Heart left ventricle (tissue), 16 donors: ENCODE data around the gene ZNRF2. TPM values are rescaled to one million over a fixed set of nuclear protein-coding genes. Genes with fewer than 3 reads are reported as not detected.

ENCODE experiments used
- ATAC-seq, 4 donors: fragments of 200-7000 bp; cut with Tn5 transposase; one replicate each; pipeline ENCODE4 v1.9.1; 2020 to 2022; ENCODE audit warnings: moderate library complexity in 4 of 4, mild to moderate bottlenecking in 3 of 4, moderate number of reproducible peaks in 1 of 4
- DNase-seq, 5 donors: peaks; one replicate each; pipeline ENCODE4 v3.0.0-alpha.2; 2020
- H3K27ac ChIP-seq, 12 donors: fragments of 200-600 bp; sonication (generic) in 4 of 12; one replicate each; pipeline versions ENCODE4 v1.5.0 to v1.8.0; 2016 to 2022; ENCODE audit warnings: mild to moderate bottlenecking in 2 of 12
- H3K27me3 ChIP-seq, 9 donors: fragments of 200-600 bp; sonication (generic) in 2 of 9; one replicate each; pipeline versions ENCODE4 v1.5.1 to v1.8.0; 2016 to 2022; ENCODE audit warnings: mild to moderate bottlenecking in 3 of 9
- H3K36me3 ChIP-seq, 9 donors: fragments of 200-600 bp; sonication (generic) in 2 of 9; one replicate each; pipeline versions ENCODE4 v1.5.0 to v1.8.0; 2018 to 2022; ENCODE audit warnings: mild to moderate bottlenecking in 2 of 9
- H3K4me1 ChIP-seq, 12 donors: fragments of 200-600 bp; sonication (generic) in 4 of 12; one replicate each; pipeline versions ENCODE4 v1.5.0 to v1.8.0; 2016 to 2022; ENCODE audit warnings: mild to moderate bottlenecking in 3 of 12
- H3K4me3 ChIP-seq, 12 donors: fragments of 200-600 bp; sonication (generic) in 4 of 12; one replicate each; pipeline versions ENCODE4 v1.5.0 to v1.8.0; 2017 to 2022; ENCODE audit warnings: mild to moderate bottlenecking in 9 of 12, moderate library complexity in 4 of 12
- H3K9me3 ChIP-seq, 12 donors: fragments of 200-600 bp; sonication (generic) in 4 of 12; one replicate each; pipeline versions ENCODE4 v1.5.0 to v1.8.0; 2016 to 2022; ENCODE audit warnings: mild to moderate bottlenecking in 1 of 12
- CTCF ChIP-seq, 12 donors: fragments of 200-600 bp; sonication (generic) in 4 of 12; IDR thresholded peaks; one replicate each; pipeline versions ENCODE4 v1.5.0 to v1.8.0; 2018 to 2022; ENCODE audit warnings: antibody characterized with exemption in 12 of 12, mild to moderate bottlenecking in 5 of 12
- POLR2A ChIP-seq, 2 donors: fragments of 450-650 bp; IDR thresholded peaks; one replicate each; pipeline ENCODE4 v1.6.1; 2017; ENCODE audit warnings: antibody characterized with exemption in 2 of 2, mild to moderate bottlenecking in 2 of 2, moderate library complexity in 2 of 2
- WGBS, 4 donors: extraction: QIAGEN DNeasy Blood & Tissue Kit in 2 of 4; methylation state at CpG; one replicate each; pipeline versions ENCODE4 v1.1.5 to v1.1.7; 2013 to 2018; 5-methylcytosine and 5-hydroxymethylcytosine counted together
- intact Hi-C, 10 donors: fragments of 100-400 bp; cut with DNase I; formaldehyde crosslinking; loops; one replicate each; pipeline versions ENCODE4 v1.11.1 to v1.14.2; 2022
- polyA plus RNA-seq, 2 donors: library from polyadenylated mRNA; stranded (reverse); fragments of 200-250 nt; gene quantifications; one replicate each; pipeline ENCODE4 v1.2.3, GENCODE V29; 2013
- total RNA-seq, 9 donors: library from RNA; depleted of rRNA in 2 of 9; stranded (reverse); fragments of >200 nt in 2 of 9; fragmentation: NEBNext Ultra II Directional in 3 of 9; extraction: Animal tissue kit (Norgen Biotek cat#: 25700) in 3 of 9; gene quantifications; one replicate each; pipeline versions ENCODE4 v1.1.0 to v1.2.4, GENCODE V29; 2016 to 2023
- donor health status: ischemic (EF 13 %, LVEDD 7.1; RV severe dilation, severe dysfunction).
- donor health status: healthy with polysubstance abuse.
- donor health status: DM: no; HTN: yes; CAD: no.
- donor health status: DM: no; HTN: no; CAD: no.
- donor health status: ischemic (EF 25% LVEDD 6.9; RV normal size, moderate dysfunction).
- donor health status: ischemic (EF 25% LVEDD 5.7; RV mildly dilated, moderate dysfunction).
- donor health status: healthy.
- donor health status: DM: yes; HTN: yes; CAD: no.
- donor health status: ischemic (EF 35%, LVEDD 5.7; RV mildly dilated, moderate dysfunction).
- donor health status: nonischemic (EF 11% LVEDD 7.7; RV severe dilation, severe dysfunction).
- donor health status: DM: yes; HTN: yes; CAD: no.
- donor health status: PGD.
- donor health status: ischemic (EF 29% LVEDD 5.4; RV normal size, mild dysfunction).
- donor health status: nonischemic (EF 23%, LVEDD 6.1; RV moderate dilation, normal function).

Gene ZNRF2
- total and polyA plus RNA-seq, 11 donors: 2.7 to 15.2 (median 10.4) TPM

DNA sequence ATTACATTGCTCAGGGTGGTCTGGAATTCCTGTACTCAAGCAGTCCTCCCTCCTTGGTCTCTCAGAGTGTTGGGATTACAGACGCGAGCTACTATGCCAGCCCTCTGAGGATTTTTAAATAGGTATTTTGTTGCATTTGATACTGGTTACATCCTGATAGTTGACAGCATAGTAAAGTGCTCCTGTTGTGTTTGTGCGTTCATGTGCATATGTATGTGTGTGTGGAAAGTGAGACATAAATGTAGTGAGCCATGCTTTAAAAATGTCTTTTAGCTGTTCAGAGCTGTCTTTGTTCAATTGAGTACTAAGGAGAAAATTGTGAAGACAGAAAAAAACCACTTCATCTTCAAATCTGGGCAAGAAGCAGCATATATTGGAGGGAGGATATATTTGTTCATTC lies 27.8 kb downstream of the ZNRF2 start:
- H3K9me3 ChIP-seq: no peaks in the 10 kb centered on the region
- intact Hi-C loops: no loop called here
- H3K27ac ChIP-seq: no peak overlapping the region
- H3K36me3 ChIP-seq: no peaks in the 10 kb centered on the region
- H3K4me1 ChIP-seq: peaks cover 0 to 57% (median 0%) of the 10 kb centered on the region in 12 donors
- no peaks in the 10 kb centered on the region for H3K27me3 ChIP-seq
- DNase-seq: no peak
- ATAC-seq: no peak
- TF ChIP-seq CTCF (IDR thresholded peaks at IDR 0.05): no peak
- no peak for TF ChIP-seq POLR2A (IDR thresholded peaks at IDR 0.05)
- WGBS, 4 donors: 84 to 95% (median 90%) methylated on average over 3 of the region's 3 CpGs
- no peak overlapping the region for H3K4me3 ChIP-seq

DNA sequence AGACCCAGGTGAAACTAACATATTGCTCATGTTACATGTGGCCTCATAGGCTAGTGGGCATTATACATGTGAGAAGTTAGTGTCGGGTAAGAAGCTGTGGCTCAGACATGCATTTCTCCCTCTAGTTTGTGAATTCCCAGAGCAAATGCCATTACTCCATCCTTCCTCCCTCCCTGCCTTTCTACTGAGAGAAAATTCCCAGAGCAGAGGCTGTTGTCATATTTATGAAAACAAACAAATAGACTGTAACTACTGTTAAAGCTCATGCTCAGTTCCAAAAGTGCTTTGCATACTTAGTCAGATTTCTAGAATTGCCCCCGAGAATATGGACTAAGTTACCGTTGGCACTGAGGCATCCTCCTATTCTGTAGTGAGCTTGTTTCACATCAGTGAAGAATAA lies 29.0 kb downstream of the ZNRF2 start:
- WGBS, 4 donors: 80 to 85% (median 82%) methylated on average over 3 of the region's 3 CpGs
- TF ChIP-seq POLR2A (IDR thresholded peaks at IDR 0.05): no peak
- TF ChIP-seq CTCF (IDR thresholded peaks at IDR 0.05): no peak
- Histone ChIP-seq H3K27ac (no peak overlapping the region), H3K4me3 (no peak overlapping the region), H3K4me1 (peaks cover 0 to 56% (median 3%) of the 10 kb centered on the region in 12 donors), H3K36me3 (no peaks in the 10 kb centered on the region), H3K27me3 (no peaks in the 10 kb centered on the region), H3K9me3 (no peaks in the 10 kb centered on the region)
- no peak for DNase-seq
- no peak for ATAC-seq
- intact Hi-C loops: no loop called here

DNA sequence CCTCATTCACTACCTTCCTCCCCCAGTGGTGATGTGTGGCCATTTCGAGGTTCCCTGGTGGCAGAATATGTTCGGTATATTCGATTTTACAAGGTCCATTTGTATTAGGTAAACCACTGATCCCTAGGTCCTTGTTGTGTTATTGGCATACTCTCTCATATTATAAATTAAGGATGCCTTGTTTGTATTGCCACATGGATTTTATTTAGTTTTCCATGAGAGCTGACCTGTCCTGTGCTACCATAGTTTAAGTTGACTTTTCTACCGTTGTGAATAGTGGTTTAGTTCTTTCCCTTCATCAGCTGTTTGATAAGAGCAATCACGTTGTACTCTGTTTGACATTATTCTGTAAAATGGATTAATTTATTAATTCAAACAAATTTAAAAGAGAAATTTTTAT lies 29.4 kb downstream of the ZNRF2 start:
- ATAC-seq (no peak), DNase-seq (no peak)
- peaks cover 0 to 56% (median 3%) of the 10 kb centered on the region in 12 donors for H3K4me1 ChIP-seq
- no peaks in the 10 kb centered on the region for H3K9me3 ChIP-seq
- no peak overlapping the region for H3K4me3 ChIP-seq
- no peak overlapping the region for H3K27ac ChIP-seq
- H3K36me3 ChIP-seq: no peaks in the 10 kb centered on the region
- H3K27me3 ChIP-seq: no peaks in the 10 kb centered on the region
- intact Hi-C loops: no loop called here
- WGBS, 4 donors: 78 to 88% (median 82%) methylated on average over 5 of the region's 5 CpGs
- TF ChIP-seq CTCF (IDR thresholded peaks at IDR 0.05): no peak
- TF ChIP-seq POLR2A (IDR thresholded peaks at IDR 0.05): no peak

DNA sequence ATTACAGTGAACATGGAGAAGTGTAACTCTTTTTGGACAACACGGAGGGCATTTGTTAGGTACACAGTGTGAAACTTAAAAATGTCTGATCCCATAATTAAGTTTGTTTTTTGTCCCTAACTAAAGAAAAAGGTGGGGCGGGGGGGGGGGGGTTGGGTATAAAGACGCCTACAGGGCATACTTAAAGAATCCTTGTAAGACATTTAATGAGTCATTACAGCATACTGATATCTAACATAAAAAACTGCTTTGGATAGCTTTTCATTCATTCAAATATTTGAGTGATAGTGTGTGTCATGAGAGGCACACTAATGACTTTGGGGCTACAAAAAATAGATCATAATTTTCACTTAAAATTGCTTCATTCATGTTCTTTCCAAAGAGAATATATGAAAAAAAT lies 31.2 kb downstream of the ZNRF2 start:
- H3K9me3 ChIP-seq: no peaks in the 10 kb centered on the region
- intact Hi-C loops: no loop called here
- H3K27ac ChIP-seq: no peak overlapping the region
- H3K27me3 ChIP-seq: no peaks in the 10 kb centered on the region
- no peak overlapping the region for H3K4me3 ChIP-seq
- no peak for TF ChIP-seq CTCF (IDR thresholded peaks at IDR 0.05)
- TF ChIP-seq POLR2A (IDR thresholded peaks at IDR 0.05): no peak
- H3K36me3 ChIP-seq: no peaks in the 10 kb centered on the region
- no peak for DNase-seq
- peaks cover 0 to 53% (median 3%) of the 10 kb centered on the region in 12 donors for H3K4me1 ChIP-seq
- no peak for ATAC-seq
- 83 to 99% (median 97%) methylated on average over 3 of the region's 3 CpGs for WGBS, 4 donors
